SIG-M5 (cell line): ENCODE measurements around the gene PDCD2.
"Not testable (repeated sequence)": the region's sequence is repeated elsewhere in the genome, so short reads cannot be mapped to it uniquely, and the experiment has no call there.

Experiments
- DNase-seq: peaks from one replicate; lab custom pipeline; 2025; lab: John Stamatoyannopoulos, UW

The PDCD2 gene

DNA sequence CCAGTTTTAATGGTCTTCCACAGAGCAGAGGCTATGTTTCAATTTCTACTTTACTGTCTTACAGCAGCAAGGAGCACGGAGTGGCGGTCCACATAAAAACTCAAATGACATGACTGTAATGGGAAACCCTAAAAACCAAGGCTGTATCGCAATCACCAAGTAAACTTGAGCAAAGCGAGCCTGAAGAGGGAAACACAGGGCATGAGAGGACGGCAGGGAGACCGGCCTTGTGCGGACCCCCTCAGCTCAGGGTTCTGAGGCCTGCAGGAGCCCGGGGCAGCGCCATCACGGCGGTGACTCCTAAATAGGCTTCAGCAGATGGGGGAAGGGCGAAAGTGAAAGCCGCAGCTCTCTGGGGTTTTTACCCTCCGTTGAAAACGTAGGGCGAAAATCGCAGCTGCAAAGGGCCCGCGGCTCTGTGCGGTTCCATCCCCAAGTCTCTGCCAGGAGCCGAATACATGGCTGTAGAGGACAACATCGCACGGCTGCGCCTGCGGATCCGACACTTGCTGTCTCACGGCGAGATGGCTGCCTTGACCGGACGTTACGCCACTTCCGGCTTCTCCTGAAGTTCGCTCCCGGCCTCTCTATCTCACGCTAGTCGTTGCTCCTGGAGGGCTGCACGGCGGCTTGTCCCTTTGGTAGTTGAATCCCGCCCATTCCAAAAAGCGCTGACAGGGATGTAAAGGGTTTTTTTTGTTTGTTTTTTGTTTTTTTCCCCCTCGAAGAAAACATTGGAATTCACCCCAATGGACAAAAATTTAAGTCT, 31.5 kb downstream of the PDCD2 start, which contains the start of gene PSMB1:
Gene PSMB1, minus strand, starts transcription at position 543 of the 769 bp plus-strand sequence. Its CDS starts 65 bp downstream, at position 478.
- peak; percentile 33 for DNase-seq

DNA sequence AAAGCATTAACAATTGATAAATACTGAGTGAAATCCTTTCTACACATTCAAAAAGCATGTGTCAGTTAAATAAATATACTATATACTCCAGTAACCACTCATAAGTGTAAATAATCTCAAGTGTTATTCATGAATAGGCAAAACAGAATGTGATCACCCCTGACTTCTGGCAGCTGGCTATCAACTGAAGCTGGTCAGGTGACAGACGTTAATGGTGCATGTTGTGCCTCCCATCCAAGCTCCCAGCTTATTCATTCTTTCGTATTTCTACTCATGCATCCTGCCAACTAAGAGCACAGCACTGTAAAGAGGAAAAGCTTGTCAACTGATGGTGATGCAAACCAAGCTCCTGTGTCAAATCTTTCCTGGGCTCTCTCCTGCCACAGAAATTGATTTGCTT, 39.0 kb downstream of the PDCD2 start:
- DNase-seq: no peak

DNA sequence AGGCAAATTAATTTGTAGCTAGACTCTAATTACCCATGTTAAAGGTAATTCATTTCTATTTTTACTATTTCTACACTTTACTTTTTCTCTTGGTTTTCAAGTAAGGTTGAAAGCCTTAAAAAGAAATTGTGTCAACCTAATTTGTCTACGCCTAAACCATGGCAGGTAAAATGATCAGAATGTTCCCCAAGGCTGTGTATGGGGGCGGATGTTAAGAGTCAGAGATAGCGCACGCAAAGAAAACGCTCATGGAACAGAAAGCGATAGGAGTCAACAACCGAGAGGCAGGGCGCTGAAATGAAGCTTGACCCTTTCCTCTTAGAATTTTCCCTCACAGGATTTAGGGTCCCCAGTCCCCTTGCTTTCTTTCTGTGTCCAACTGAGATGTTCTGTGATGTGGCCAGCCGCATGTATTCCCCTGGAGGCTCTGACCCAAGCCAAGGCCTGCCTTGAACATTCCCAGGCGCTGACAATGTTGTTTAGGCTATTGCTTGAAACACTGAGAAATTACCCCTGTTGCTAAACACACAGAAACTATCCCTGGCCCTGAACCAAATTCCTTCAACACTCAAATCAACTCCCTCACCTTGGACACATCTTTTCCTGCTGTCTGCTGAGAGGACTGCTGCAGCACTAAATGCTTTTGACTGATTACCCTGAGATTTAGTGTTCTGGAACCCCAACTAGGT, 42.3 kb downstream of the PDCD2 start:
- no peak for DNase-seq

DNA sequence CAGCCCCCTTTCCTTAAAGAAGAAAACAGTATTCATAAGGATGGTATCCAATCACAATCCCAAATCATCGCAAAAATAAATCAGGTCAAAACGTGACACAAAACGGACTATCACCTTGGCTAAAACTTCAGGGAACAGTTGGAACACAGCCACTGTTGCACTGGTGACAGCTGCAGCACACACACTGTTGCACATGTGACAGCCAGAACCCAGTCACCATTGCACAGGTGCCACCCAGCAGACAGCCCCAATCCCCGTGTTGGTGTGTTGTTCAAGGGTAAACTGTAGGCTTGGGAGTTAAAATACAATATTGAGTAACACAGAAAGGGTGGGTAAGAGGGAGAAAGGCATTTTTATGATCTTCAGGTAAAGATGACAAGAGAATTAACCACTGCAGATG, 47.1 kb downstream of the PDCD2 start:
- DNase-seq: no peak

DNA sequence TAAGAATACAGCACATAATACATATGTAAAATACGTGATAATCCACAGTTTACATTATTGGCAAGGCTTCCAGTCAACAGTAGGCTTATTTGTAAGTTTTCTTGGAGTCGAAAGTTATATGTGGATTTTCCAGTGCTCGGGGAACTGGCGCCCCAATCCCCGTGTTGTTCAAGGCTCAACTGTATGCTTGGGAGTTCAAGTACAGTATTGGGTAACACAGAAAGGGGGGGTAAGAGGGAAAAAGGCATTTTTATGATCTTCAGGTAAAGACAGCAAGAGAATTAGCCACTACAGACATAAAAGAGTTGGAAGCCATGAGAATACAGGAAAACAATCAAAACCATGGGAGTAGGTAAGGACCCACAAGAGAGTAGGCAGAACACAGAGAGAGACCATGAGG, 47.8 kb downstream of the PDCD2 start:
- DNase-seq: no peak

DNA sequence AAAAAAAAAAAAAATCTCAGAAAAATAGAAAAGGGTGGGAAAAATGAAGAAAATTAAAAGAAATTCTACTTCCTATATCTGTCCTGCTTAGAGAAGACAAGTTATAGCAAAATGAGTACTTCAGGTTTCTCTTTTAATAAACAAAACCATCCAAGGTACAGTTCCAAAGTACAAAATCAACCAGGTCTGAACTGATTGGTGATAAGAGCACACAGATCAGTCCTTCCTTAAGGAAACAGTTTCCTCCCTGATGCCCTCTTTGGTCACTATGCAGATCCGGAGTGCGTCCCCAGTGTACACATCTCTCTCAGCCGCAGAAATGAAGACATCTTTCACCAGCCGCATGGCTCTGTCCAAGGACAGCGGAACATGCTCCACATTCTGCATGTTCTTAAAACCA, 49.4 kb downstream of the PDCD2 start:
- DNase-seq: no peak

DNA sequence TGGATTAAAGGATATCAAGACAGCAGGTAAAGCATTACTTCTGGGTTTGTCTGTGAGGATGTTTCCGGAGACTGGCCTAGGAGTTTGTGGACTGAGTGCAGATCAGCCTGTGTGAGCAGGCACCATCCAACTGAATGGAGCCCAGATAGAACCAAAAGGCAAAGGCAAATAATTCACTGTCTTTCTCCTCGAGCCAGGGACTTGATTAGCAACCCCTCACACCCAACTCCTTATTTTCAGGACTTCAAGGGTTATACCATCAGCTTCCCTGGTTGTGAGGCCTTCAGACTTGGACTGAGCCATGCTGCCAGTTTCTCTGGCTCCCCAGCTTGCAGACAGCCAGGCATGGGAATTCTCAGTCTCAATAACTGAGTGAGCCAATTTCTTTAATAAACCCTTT, 50.6 kb downstream of the PDCD2 start:
- no peak for DNase-seq

DNA sequence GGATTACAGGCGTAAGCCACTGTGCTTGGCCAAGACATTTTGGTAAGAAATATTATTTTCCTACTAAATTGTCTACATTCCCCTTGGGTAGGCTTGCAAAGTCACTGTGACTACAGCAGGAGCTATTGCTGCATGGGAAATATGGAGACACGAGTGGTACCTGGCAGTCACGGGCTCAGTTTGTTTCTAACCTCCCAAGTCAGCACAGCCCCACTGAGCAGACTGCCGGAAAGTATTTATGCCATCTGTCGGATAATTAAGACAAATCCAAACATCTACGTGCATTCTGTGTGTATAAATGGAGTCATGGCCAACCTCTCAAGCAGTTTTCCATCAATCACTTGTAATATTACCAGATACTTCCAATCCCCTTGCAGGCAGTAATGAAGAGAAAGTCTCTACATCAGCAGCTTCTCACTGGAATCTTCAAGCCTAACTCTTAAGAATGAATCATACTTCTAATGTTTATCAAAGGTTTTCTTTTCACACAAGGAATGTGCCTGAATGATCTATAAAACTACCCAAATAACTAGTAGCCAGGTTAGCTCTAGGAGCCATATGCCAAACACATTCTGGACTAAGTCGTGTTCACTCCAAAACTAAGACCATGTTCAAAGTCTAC, 51.5 kb downstream of the PDCD2 start:
- no peak for DNase-seq

DNA sequence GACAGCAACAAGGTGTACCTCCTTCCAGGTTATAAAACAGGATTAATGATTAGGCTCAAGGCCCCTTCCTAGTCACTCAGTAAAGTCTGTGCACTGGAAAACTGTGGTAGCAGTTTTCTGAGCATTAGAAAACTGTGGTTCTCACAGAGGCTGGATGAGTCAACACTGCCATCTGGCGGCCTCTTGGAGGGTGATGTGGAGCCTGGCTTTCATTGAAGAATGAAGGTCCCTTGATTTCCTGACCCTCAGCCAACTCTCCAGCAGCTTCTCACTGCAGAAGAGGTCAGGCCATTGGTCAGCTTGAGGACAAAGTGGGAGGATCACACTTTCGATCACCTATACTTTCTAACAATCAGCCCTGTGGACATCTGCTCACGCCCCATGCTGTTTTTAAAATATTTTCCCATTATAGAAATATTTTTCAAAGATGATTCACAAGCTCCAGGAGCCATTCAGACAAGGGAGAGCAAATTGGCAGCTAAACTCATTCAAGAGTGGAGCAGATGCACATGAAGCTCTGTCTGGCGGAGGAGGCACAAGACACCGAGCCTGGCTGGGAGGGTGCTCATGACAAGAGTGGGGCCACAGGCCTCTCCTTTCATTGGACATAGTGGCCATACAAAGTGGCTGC, 54.5 kb downstream of the PDCD2 start:
- no peak for DNase-seq

DNA sequence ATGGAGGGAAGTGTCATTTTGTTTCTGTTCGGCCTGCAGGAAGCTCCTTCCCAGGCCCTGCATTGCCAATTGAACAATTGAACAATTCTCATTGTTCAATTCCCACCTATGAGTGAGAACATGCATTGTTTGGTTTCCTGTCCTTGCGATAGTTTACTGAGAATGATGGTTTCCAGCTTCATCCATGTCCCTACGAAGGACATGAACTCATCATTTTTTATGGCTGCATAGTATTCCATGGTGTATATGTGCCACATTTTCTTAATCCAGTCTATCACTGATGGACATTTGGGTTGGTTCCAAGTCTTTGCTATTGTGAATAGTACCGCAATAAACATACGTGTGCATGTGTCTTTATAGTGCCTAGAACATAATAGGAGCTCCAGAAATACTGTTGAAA, 56.4 kb downstream of the PDCD2 start:
- not testable (repeated sequence) for DNase-seq

DNA sequence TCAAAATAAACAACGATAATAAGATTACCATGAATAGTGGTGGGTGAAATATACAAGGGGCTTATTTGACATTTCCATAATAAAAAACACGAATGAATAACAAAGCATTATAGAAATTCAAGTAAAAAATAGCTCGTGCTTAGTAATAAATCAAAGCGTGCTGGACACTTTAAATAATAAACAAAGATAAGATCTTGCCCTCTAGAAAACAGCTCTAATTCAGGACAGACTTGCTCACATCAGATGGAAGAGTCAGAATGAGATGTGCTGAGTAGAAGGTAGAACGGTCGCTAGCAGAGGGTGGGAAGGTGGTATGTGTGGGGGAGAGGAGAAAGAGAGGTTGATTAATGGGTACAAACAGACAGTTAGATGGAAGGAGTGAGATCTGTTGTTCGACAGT, 58.6 kb downstream of the PDCD2 start:
- DNase-seq: no peak
